ENCODE data around the gene BUD31. TPM values are rescaled to one million over a fixed set of nuclear protein-coding genes. Genes with fewer than 3 reads are reported as not detected.
A peak's percentile ranks its signal among the peaks of the same experiment; 100 is the strongest.

Gene BUD31
- total and polyA plus RNA-seq, 7 donors, result 44.6 to 141 (median 89.8) TPM

- Histone ChIP-seq H3K9me3 (no peaks in the 10 kb centered on the region), H3K4me1 (peaks cover 0 to 22% (median 19%) of the 10 kb centered on the region in 4 donors), H3K27ac (peak overlapping the region; percentile 57 to 75 (median 66)), H3K27me3 (no peaks in the 10 kb centered on the region), H3K4me3 (peak overlapping the region in 2 of 4 donors; percentile 49 to 55), H3K36me3 (peaks cover 0 to 62% (median 24%) of the 10 kb centered on the region in 4 donors)
- no peak for DNase-seq
- intact Hi-C loops (cut with DNase I), result no loop called here
- TF ChIP-seq POLR2AphosphoS5 (IDR thresholded peaks at IDR 0.05) (no peak), POLR2A (IDR thresholded peaks at IDR 0.05) (no peak), EP300 (IDR thresholded peaks at IDR 0.05) (no peak)
- TF ChIP-seq, protein P1, sequence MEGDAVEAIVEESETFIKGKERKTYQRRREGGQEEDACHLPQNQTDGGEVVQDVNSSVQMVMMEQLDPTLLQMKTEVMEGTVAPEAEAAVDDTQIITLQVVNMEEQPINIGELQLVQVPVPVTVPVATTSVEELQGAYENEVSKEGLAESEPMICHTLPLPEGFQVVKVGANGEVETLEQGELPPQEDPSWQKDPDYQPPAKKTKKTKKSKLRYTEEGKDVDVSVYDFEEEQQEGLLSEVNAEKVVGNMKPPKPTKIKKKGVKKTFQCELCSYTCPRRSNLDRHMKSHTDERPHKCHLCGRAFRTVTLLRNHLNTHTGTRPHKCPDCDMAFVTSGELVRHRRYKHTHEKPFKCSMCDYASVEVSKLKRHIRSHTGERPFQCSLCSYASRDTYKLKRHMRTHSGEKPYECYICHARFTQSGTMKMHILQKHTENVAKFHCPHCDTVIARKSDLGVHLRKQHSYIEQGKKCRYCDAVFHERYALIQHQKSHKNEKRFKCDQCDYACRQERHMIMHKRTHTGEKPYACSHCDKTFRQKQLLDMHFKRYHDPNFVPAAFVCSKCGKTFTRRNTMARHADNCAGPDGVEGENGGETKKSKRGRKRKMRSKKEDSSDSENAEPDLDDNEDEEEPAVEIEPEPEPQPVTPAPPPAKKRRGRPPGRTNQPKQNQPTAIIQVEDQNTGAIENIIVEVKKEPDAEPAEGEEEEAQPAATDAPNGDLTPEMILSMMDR (IDR thresholded peaks at IDR 0.05), result no peak
- WGBS, 2 donors, result 18 to 62% methylated on average over 8 of the region's 8 CpGs
Observed at GRCh38 chr7:99392046-99392445, 16.7 kb upstream of the BUD31 start.

GRCh38 chr7:99392659-99393354, 16.0 kb upstream of the BUD31 start:
- Histone ChIP-seq H3K4me1 (peaks cover 0 to 22% (median 19%) of the 10 kb centered on the region in 4 donors), H3K4me3 (peak overlapping the region; percentile 38 to 61 (median 52)), H3K27ac (peak overlapping the region; percentile 57 to 75 (median 66)), H3K36me3 (peaks cover 0 to 62% (median 26%) of the 10 kb centered on the region in 4 donors), H3K27me3 (no peaks in the 10 kb centered on the region), H3K9me3 (no peaks in the 10 kb centered on the region)
- WGBS, 2 donors, result 3 to 16% methylated on average over 68 of the region's 68 CpGs
- intact Hi-C loops (cut with DNase I), result no loop called here
- DNase-seq, result peak; percentile 91
- peak in 1 of 2 donors; percentile 11 for TF ChIP-seq POLR2A (IDR thresholded peaks at IDR 0.05)
- TF ChIP-seq EP300 (IDR thresholded peaks at IDR 0.05), result no peak
- peak; percentile 48 to 74 (median 62) for TF ChIP-seq POLR2AphosphoS5 (IDR thresholded peaks at IDR 0.05)

- Histone ChIP-seq H3K36me3 (peaks cover under 1 to 62% (median 23%) of the 10 kb centered on the region in 4 donors), H3K4me3 (peak overlapping the region; percentile 38 to 61 (median 52)), H3K27ac (peak overlapping the region; percentile 57 to 75 (median 66)), H3K27me3 (no peaks in the 10 kb centered on the region), H3K9me3 (no peaks in the 10 kb centered on the region), H3K4me1 (peaks cover 0 to 22% (median 19%) of the 10 kb centered on the region in 4 donors)
- DNase-seq, result peak; percentile 84
- TF ChIP-seq, protein P1 (IDR thresholded peaks at IDR 0.05), result no peak
- TF ChIP-seq POLR2AphosphoS5 (IDR thresholded peaks at IDR 0.05), result peak in 1 of 4 donors; percentile 16
- 40 to 58% methylated on average over 30 of the region's 30 CpGs for WGBS, 2 donors
- intact Hi-C loops (cut with DNase I), result no loop called here
Observed at GRCh38 chr7:99393355-99394187, 15.2 kb upstream of the BUD31 start.

DNA sequence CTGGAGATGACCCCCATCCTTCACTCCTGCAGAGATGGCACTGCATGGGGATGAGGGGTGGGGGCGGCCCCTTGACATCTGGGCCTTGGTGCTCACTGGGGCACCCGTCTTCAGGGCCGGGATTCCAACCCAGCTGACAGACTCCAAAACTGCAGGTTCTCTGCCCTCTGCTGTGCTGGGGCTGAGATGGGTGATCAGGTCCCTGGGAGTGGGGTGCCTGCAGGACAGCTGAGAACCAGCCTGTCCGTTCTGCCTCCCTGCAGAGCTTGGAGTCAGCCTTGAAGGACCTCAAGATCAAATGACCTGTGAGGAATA, 14.6 kb upstream of the BUD31 start:
- H3K27me3 ChIP-seq, result no peaks in the 10 kb centered on the region
- H3K9me3 ChIP-seq, result no peaks in the 10 kb centered on the region
- peaks cover 0 to 22% (median 19%) of the 10 kb centered on the region in 4 donors for H3K4me1 ChIP-seq
- TF ChIP-seq EP300 (IDR thresholded peaks at IDR 0.05) (no peak), POLR2A (IDR thresholded peaks at IDR 0.05) (no peak), POLR2AphosphoS5 (IDR thresholded peaks at IDR 0.05) (no peak)
- TF ChIP-seq, protein P1 (IDR thresholded peaks at IDR 0.05), result no peak
- DNase-seq, result no peak
- H3K4me3 ChIP-seq, result no peak overlapping the region
- WGBS, 2 donors, result 87 to 93% methylated on average over 4 of the region's 4 CpGs
- intact Hi-C loops (cut with DNase I), result no loop called here
- peaks cover 3 to 62% (median 26%) of the 10 kb centered on the region in 4 donors for H3K36me3 ChIP-seq
- peak overlapping the region in 1 of 4 donors; percentile 57 for H3K27ac ChIP-seq
